ENCODE measurements around the gene HOTAIR.

- TF ChIP-seq CTCF (IDR thresholded peaks at IDR 0.05) (no peak), POLR2AphosphoS5 (IDR thresholded peaks at IDR 0.05) (no peak), POLR2A (IDR thresholded peaks at IDR 0.05) (no peak)
Observed at GRCh38 chr12:53998900-53999236, 24.1 kb upstream of the HOTAIR start.

All from stomach (tissue), 4 donors.